Ovary (tissue), 3 donors: ENCODE measurements around the gene MED1.

Source experiments
- POLR2A ChIP-seq: fragments of 450-650 bp; IDR thresholded peaks from one replicate; pipeline ENCODE4 v1.6.1; 2017; ENCODE audit warnings: antibody characterized with exemption, mild to moderate bottlenecking, moderate library complexity
- TF ChIP-seq, protein P1 (sequence below), 3 donors: fragments of 450-650 bp in 2 of 3; fragments of 200-600 bp in 1 of 3; IDR thresholded peaks; one replicate each; pipeline versions ENCODE4 v1.5.1 to v1.8.0; 2016 to 2022; ENCODE audit warnings: antibody characterized with exemption in 3 of 3, mild to moderate bottlenecking in 1 of 3
- donor health status: DM: no; HTN: no; CAD: no.

DNA sequence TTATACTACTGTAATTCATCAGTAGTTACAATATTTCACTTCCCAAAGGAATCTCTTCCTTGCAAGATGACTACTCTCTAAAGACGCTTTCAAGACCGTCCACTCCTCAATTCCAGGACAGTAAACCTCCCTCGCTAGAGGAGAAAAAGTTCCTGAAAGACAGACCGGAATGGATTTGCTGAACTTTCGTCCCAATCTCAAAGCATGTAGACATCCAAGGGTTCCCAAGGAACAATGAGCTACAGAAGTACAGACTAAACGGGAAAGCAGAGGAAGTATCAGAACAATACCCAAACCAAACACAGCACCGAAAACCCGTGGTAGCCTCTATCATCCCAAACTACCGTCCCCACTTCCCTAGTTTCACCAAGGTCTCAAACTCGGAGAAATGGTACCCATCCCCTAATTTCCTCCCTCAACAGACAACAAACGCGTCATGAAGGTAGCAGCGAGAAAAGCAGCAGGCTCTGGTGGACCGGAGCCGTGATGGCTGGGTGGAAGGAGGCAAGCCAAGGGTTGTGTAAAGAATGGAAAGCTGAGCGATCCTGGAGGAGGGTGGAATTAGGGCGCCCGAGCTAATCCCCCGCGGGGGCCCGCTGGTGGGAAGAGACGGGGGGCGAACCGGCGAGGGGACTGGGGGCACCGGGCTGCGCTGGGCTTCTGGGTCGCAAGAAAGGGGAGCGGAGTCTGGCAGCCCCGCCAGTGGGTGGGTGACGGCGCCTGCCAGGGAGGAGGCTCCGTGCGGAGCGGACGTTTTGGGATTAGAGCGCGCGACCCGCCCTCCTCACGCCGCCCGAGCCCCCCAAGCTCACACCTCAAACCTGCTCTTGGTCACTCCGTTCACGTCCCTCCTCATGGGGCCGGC lies 50.3 kb downstream of the MED1 start:
- no peak for TF ChIP-seq POLR2A
- TF ChIP-seq, protein P1, sequence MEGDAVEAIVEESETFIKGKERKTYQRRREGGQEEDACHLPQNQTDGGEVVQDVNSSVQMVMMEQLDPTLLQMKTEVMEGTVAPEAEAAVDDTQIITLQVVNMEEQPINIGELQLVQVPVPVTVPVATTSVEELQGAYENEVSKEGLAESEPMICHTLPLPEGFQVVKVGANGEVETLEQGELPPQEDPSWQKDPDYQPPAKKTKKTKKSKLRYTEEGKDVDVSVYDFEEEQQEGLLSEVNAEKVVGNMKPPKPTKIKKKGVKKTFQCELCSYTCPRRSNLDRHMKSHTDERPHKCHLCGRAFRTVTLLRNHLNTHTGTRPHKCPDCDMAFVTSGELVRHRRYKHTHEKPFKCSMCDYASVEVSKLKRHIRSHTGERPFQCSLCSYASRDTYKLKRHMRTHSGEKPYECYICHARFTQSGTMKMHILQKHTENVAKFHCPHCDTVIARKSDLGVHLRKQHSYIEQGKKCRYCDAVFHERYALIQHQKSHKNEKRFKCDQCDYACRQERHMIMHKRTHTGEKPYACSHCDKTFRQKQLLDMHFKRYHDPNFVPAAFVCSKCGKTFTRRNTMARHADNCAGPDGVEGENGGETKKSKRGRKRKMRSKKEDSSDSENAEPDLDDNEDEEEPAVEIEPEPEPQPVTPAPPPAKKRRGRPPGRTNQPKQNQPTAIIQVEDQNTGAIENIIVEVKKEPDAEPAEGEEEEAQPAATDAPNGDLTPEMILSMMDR (IDR thresholded peaks at IDR 0.05), result no peak
